Astrocyte (in vitro differentiated cells and primary cell): ENCODE data around the gene SNX13. TPM values are rescaled to one million over a fixed set of nuclear protein-coding genes. Genes with fewer than 3 reads are reported as not detected.

Experiments used
- DNase-seq: peaks from one replicate; pipeline ENCODE4 v3.0.0-alpha.2; 2010; ENCODE audit warnings: low read depth
- FAIRE-seq: peaks from 2 replicates; lab custom pipeline; 2011; peaks lifted over from hg19 to GRCh38; lab: Jason Lieb, UNC
- H2AFZ ChIP-seq: 2 replicates; pipeline ENCODE4 v1.6.0; 2012; ENCODE audit warnings: low read depth, low read length, inconsistent platforms
- H3K27ac ChIP-seq: 2 replicates; pipeline ENCODE4 v1.5.1; 2011; ENCODE audit warnings: low read depth, low read length, inconsistent platforms
- H3K27me3 ChIP-seq: 2 replicates; pipeline ENCODE4 v1.6.0; 2011; ENCODE audit warnings: low read length, inconsistent platforms; ENCODE audit not compliant: insufficient read depth
- H3K36me3 ChIP-seq: 2 replicates; pipeline ENCODE4 v1.5.1; 2011; ENCODE audit warnings: low read length, inconsistent platforms; ENCODE audit not compliant: insufficient read depth
- H3K4me1 ChIP-seq: 2 replicates; pipeline ENCODE4 v1.5.1; 2011; ENCODE audit warnings: low read length, inconsistent platforms; ENCODE audit not compliant: insufficient read depth
- H3K4me2 ChIP-seq: 2 replicates; pipeline ENCODE4 v1.6.0; 2012; ENCODE audit warnings: low read length, inconsistent platforms
- H3K4me3 ChIP-seq: 2 replicates; pipeline ENCODE4 v1.5.1; 2011; ENCODE audit warnings: low read depth, mild to moderate bottlenecking, low read length, inconsistent platforms; ENCODE audit not compliant: insufficient read depth
- H3K79me2 ChIP-seq: 2 replicates; pipeline ENCODE4 v1.6.0; 2012; ENCODE audit warnings: mild to moderate bottlenecking, low read length, inconsistent platforms; ENCODE audit not compliant: insufficient read depth
- H3K9ac ChIP-seq: 2 replicates; pipeline ENCODE4 v1.6.0; 2012; ENCODE audit warnings: mild to moderate bottlenecking, low read length, inconsistent platforms
- H3K9me3 ChIP-seq: 2 replicates; pipeline ENCODE4 v1.5.1; 2012; ENCODE audit warnings: low read depth, mild to moderate bottlenecking, low read length, inconsistent platforms; ENCODE audit not compliant: insufficient read depth
- H4K20me1 ChIP-seq: 2 replicates; pipeline ENCODE4 v1.6.0; 2012; ENCODE audit warnings: low read length, inconsistent platforms; ENCODE audit not compliant: insufficient read depth
- H3K27ac Mint-ChIP-seq: one replicate; pipeline ENCODE4 v1.8.0; 2021; ENCODE audit warnings: mild to moderate bottlenecking, mixed read lengths; ENCODE audit not compliant: unreplicated experiment
- H3K27me3 Mint-ChIP-seq: one replicate; pipeline ENCODE4 v1.8.0; 2021; ENCODE audit warnings: low read depth, mixed read lengths; ENCODE audit not compliant: unreplicated experiment
- H3K36me3 Mint-ChIP-seq: one replicate; pipeline ENCODE4 v1.8.0; 2021; ENCODE audit warnings: low read depth, mixed read lengths; ENCODE audit not compliant: unreplicated experiment
- H3K4me1 Mint-ChIP-seq: one replicate; pipeline ENCODE4 v1.8.0; 2021; ENCODE audit warnings: low read depth, mixed read lengths; ENCODE audit not compliant: unreplicated experiment
- H3K4me3 Mint-ChIP-seq: one replicate; pipeline ENCODE4 v1.8.0; 2021; ENCODE audit warnings: mild to moderate bottlenecking, moderate library complexity, mixed read lengths; ENCODE audit not compliant: unreplicated experiment
- H3K9me3 Mint-ChIP-seq: one replicate; pipeline ENCODE4 v1.8.0; 2021; ENCODE audit warnings: mild to moderate bottlenecking, mixed read lengths; ENCODE audit not compliant: unreplicated experiment
- EZH2 ChIP-seq: IDR thresholded peaks from 2 replicates; pipeline ENCODE4 v1.6.1; 2012; ENCODE audit warnings: mild to moderate bottlenecking, low read length, inconsistent platforms; ENCODE audit not compliant: insufficient read depth
- total RNA-seq: library from RNA; stranded (reverse); gene quantifications from 2 replicates; pipeline ENCODE4 v1.2.1, GENCODE V29; 2021
- TF ChIP-seq, protein P1 (sequence below): IDR thresholded peaks from 2 replicates; pipeline ENCODE4 v1.5.1; 2011; ENCODE audit warnings: low read depth, mild to moderate bottlenecking, inconsistent platforms, low read length, moderate library complexity; ENCODE audit not compliant: insufficient read depth

SNX13 gene
- total RNA-seq, 1 donor from 2014 or later: 32.9 TPM

DNA sequence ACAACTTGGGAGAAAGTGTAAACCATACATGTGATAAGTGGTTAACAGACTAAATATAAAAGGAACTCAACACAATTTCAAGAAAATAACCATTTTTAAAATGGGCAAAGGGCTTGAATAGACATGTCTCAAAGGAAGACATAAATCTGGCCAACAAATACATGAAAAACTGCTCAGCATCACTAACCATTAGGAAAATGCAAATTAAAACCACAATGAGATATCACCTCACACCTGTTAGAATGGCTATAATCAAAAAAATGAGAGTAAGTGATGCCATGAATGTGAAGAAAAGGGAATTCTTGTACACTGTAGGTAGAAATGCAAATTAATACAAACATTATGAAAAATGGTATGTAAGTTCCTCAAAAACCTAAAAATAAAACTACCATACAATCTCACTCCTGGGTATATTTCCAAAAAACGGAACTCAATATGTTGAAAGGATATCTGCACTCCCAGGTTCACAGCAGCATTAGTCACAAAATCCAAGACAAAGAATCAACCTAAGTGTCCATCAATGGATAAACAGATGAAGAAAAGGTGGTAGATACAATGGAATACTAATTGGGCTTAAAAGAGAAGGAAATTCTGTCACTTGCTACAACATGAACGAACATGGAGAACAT is 5.6 kb downstream of the SNX13 start:
- no peaks in the 10 kb centered on the region for H3K36me3 Mint-ChIP-seq
- H3K27ac Mint-ChIP-seq: peak overlapping the region; percentile 19
- Histone ChIP-seq H3K9me3 (no peaks in the 10 kb centered on the region), H3K27ac (no peak overlapping the region), H3K27me3 (no peaks in the 10 kb centered on the region), H3K9ac (no peak overlapping the region), H2AFZ (no peak overlapping the region), H3K4me2 (no peak overlapping the region), H3K79me2 (peaks cover 97% of the 10 kb centered on the region), H3K36me3 (no peaks in the 10 kb centered on the region), H3K4me1 (peaks cover 7% of the 10 kb centered on the region), H4K20me1 (peaks cover 37% of the 10 kb centered on the region), H3K4me3 (no peak overlapping the region)
- no peaks in the 10 kb centered on the region for H3K27me3 Mint-ChIP-seq
- DNase-seq: no peak
- TF ChIP-seq, protein P1, sequence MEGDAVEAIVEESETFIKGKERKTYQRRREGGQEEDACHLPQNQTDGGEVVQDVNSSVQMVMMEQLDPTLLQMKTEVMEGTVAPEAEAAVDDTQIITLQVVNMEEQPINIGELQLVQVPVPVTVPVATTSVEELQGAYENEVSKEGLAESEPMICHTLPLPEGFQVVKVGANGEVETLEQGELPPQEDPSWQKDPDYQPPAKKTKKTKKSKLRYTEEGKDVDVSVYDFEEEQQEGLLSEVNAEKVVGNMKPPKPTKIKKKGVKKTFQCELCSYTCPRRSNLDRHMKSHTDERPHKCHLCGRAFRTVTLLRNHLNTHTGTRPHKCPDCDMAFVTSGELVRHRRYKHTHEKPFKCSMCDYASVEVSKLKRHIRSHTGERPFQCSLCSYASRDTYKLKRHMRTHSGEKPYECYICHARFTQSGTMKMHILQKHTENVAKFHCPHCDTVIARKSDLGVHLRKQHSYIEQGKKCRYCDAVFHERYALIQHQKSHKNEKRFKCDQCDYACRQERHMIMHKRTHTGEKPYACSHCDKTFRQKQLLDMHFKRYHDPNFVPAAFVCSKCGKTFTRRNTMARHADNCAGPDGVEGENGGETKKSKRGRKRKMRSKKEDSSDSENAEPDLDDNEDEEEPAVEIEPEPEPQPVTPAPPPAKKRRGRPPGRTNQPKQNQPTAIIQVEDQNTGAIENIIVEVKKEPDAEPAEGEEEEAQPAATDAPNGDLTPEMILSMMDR: no peak
- no peak for TF ChIP-seq EZH2
- H3K9me3 Mint-ChIP-seq: no peaks in the 10 kb centered on the region
- H3K4me1 Mint-ChIP-seq: peaks cover 27% of the 10 kb centered on the region
- FAIRE-seq: no peak
- H3K4me3 Mint-ChIP-seq: no peak overlapping the region

GRCh38 chr7:17934094-17934493 is 6.2 kb downstream of the SNX13 start:
- Histone ChIP-seq H4K20me1 (peaks cover 42% of the 10 kb centered on the region), H3K27me3 (no peaks in the 10 kb centered on the region), H3K27ac (no peak overlapping the region), H3K4me2 (no peak overlapping the region), H3K4me3 (no peak overlapping the region), H3K9ac (no peak overlapping the region), H2AFZ (no peak overlapping the region), H3K36me3 (no peaks in the 10 kb centered on the region), H3K79me2 (peaks cover 97% of the 10 kb centered on the region), H3K9me3 (no peaks in the 10 kb centered on the region), H3K4me1 (peaks cover 3% of the 10 kb centered on the region)
- TF ChIP-seq, protein P1: no peak
- no peak for TF ChIP-seq EZH2
- Mint-ChIP-seq H3K9me3 (no peaks in the 10 kb centered on the region), H3K4me3 (no peak overlapping the region), H3K27me3 (no peaks in the 10 kb centered on the region), H3K4me1 (peaks cover 26% of the 10 kb centered on the region), H3K36me3 (no peaks in the 10 kb centered on the region), H3K27ac (no peak overlapping the region)
- FAIRE-seq (no peak), DNase-seq (peak; percentile 22)

GRCh38 chr7:17932770-17933169 is 7.5 kb downstream of the SNX13 start:
- H3K4me1 Mint-ChIP-seq: peaks cover 26% of the 10 kb centered on the region
- Histone ChIP-seq H3K79me2 (peaks cover 97% of the 10 kb centered on the region), H3K4me1 (no peaks in the 10 kb centered on the region), H3K9me3 (no peaks in the 10 kb centered on the region), H3K27ac (no peak overlapping the region), H3K36me3 (no peaks in the 10 kb centered on the region), H3K4me3 (no peak overlapping the region), H2AFZ (no peak overlapping the region), H4K20me1 (peaks cover 50% of the 10 kb centered on the region), H3K4me2 (no peak overlapping the region), H3K27me3 (no peaks in the 10 kb centered on the region), H3K9ac (no peak overlapping the region)
- DNase-seq: no peak
- H3K27me3 Mint-ChIP-seq: no peaks in the 10 kb centered on the region
- no peaks in the 10 kb centered on the region for H3K36me3 Mint-ChIP-seq
- H3K4me3 Mint-ChIP-seq: no peak overlapping the region
- no peak for FAIRE-seq
- no peaks in the 10 kb centered on the region for H3K9me3 Mint-ChIP-seq
- H3K27ac Mint-ChIP-seq: no peak overlapping the region
- TF ChIP-seq, protein P1: no peak
